Ramos (cell line): Measurements from ENCODE around the gene C1QA.

Experiments
- in situ Hi-C: fragments of 300-500 bp; cut with MboI; formaldehyde crosslinking; loops from one replicate; pipeline ENCODE4 v1.14.3; 2022; ENCODE audit warnings: low sequenced_read_pairs; ENCODE audit not compliant: unreplicated experiment

Gene C1QA

DNA sequence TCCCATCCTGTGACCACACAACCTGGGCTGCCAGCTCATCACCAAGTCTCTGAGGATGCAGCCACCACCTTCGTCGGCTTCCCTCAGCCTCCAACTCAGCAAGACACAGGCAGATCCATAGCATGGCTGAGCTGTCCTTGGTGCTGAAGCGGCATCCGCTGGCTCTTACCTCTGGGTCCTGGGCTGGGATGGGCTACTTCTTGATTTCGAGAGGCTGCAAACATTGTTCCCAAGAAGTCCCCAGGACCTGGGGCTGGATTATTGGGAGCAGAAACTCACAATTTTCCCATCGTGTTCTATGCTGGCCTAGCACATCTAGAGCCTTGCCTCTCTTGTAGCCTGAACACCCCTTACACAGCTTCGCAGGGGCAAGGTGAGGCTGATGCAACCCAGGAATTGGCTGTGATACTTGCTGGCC, 24.9 kb upstream of the C1QA start:
- in situ Hi-C loops: no loop called here

GRCh38 chr1:22612671-22613571, 23.5 kb upstream of the C1QA start:
- in situ Hi-C loops: no loop called here

- in situ Hi-C loops: no loop called here
Observed at GRCh38 chr1:22613572-22613918, 22.9 kb upstream of the C1QA start.

GRCh38 chr1:22613951-22614350, 22.5 kb upstream of the C1QA start:
- in situ Hi-C loops: no loop called here

DNA sequence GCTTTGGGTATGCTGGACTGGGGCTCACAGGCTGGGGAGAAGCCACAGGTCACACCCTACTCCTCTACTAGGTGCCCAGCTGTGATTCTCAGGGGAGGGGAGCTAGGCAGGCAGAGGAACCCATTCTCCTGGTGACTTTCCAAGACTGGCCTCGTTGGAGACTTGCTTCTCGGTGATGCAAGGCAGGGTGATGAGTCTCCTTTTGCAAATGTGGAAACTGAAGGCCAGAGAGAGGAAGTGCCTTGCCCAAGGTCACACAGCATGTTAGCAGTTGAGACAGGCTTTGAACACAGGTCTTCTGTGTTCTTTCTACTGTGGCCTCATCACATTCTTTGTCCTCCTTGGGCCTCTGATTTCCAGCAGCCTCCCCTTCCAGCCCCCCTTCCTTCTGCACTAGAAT, 20.5 kb upstream of the C1QA start:
- in situ Hi-C loops: no loop called here

DNA sequence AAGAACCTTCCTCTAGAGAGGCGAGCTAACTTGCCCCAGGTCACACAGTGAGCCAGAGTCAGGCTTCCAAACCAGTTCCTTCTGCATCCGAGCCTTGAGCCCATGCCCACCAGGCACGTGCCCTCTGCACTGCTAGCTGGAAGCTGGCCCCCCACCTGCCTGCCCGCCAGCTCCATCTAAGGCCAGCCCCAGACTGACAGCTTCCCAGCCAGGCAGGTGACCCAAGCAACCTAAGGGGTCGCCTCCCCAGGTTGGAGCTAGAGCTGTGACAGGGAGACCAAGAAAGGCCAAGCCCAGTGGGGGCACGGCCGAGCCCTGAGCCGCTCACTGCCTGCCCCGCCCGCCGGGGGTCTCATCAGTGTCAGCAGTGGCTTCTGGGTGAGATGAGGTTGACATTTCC, 19.9 kb upstream of the C1QA start:
- in situ Hi-C loops: no loop called here

GRCh38 chr1:22618056-22618455, 18.4 kb upstream of the C1QA start:
- in situ Hi-C loops: no loop called here

DNA sequence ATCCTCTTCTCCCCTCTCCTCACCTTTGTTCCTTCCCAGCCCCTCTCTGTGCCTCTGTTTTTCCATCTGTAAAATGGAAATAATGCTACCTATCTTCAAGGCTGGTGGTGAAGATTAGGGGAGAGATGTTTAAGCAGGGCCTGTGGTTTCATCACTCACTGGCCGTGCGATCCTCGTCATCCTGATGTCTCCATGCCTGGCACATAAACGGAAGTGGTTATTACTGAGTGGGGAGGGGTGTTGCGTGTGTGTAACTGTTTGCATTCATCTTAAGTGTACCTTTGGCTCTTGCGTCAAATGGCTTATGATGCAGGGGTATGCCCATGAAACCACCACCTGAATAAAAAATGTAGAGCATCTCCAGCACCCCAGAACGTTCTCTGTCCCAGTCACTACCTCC, 17.2 kb upstream of the C1QA start:
- in situ Hi-C loops: no loop called here

DNA sequence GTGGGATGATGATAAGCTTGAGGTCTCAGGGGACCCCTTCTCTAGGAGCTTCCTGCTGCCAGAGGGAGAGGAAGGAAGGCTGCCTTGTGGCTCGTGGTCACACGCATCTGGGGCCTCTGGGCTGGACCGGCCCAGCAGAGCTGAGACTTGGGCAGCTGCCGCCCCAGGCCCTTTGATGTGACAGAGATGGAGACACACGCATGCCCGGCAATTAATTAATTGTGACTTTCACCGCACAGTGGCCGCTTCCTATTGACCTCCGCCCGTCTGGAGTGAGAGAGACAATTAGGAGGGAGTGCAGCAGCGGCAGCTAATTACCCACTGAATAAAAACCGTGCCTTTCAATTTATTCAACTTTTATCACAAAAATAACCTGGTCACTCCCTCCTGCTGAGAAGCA, 16.6 kb upstream of the C1QA start:
- in situ Hi-C loops: no loop called here

- in situ Hi-C loops: no loop called here
Observed at GRCh38 chr1:22621761-22622160, 14.7 kb upstream of the C1QA start.

- in situ Hi-C loops: no loop called here
Observed at GRCh38 chr1:22625262-22625925, 11.0 kb upstream of the C1QA start.

GRCh38 chr1:22626237-22627157, 9.9 kb upstream of the C1QA start:
- in situ Hi-C loops: no loop called here

- in situ Hi-C loops: no loop called here
Observed at GRCh38 chr1:22627331-22627730, 9.1 kb upstream of the C1QA start.

DNA sequence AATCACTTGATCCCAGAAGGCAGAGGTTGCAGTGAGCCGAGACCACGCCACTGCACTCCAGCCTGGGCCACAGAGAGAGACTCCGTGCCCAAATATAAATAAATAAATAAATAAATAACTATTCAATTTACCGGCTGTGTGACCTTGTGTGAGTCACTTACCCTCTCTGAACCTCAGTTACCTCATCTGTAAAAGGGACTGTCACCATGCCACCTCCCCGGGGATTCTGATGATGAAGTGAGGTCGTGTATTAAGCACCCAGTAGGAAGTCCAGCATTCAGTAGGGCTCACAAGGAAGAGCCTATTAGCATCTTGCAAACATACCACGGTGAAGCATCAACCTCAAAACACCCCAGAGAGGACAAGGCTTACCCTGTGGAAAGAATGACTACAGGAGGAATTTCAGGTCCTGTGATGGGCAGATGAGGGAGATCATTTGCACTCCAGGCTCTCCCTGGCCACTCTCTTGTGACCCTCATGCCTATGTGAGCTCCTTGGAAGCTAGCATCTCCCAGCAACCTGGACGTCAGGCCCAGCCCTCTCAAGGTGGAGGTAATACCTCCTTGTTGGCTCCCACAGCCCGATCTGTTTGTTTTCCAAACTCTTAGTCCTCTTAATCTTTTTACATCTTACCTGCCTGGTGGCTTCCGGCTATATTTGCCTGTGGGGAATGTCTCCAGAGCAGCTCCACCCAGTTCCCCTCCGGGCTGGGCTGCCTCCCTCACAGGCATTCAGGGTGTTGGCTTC, 7.6 kb upstream of the C1QA start:
- in situ Hi-C loops: no loop called here

- in situ Hi-C loops: no loop called here
Observed at GRCh38 chr1:22629886-22630285, 6.5 kb upstream of the C1QA start.

GRCh38 chr1:22633697-22634463, 2.5 kb upstream of the C1QA start:
- in situ Hi-C loops: no loop called here

- in situ Hi-C loops: loop anchor here (5.0 kb wide), 1 partner anchor 218 kb away; no protein-coding TSS in a partner anchor
Observed at GRCh38 chr1:22635436-22635835, 992 bp upstream of the C1QA start.

GRCh38 chr1:22636927-22637326, 499 bp downstream of the C1QA start:
- in situ Hi-C loops: loop anchor here (5.0 kb wide), 1 partner anchor 220 kb away; no protein-coding TSS in a partner anchor

- in situ Hi-C loops: loop anchor here (5.0 kb wide), 1 partner anchor 221 kb away; no protein-coding TSS in a partner anchor
Observed at GRCh38 chr1:22637907-22638445, 1.5 kb downstream of the C1QA start.
